Stimulated activated CD8-positive, alpha-beta memory T cell treated with anti-CD3 and anti-CD28 coated beads, Interleukin-2, amount 100 ng/mL, for 1 hour (primary cell): ENCODE data around the gene GTPBP3.

ENCODE experiments used
- DNase-seq, 2 donors: peaks; one replicate each; pipeline ENCODE4 v3.0.0-alpha.2; 2020; ENCODE audit warnings: low read depth in 2 of 2

The GTPBP3 gene

DNA sequence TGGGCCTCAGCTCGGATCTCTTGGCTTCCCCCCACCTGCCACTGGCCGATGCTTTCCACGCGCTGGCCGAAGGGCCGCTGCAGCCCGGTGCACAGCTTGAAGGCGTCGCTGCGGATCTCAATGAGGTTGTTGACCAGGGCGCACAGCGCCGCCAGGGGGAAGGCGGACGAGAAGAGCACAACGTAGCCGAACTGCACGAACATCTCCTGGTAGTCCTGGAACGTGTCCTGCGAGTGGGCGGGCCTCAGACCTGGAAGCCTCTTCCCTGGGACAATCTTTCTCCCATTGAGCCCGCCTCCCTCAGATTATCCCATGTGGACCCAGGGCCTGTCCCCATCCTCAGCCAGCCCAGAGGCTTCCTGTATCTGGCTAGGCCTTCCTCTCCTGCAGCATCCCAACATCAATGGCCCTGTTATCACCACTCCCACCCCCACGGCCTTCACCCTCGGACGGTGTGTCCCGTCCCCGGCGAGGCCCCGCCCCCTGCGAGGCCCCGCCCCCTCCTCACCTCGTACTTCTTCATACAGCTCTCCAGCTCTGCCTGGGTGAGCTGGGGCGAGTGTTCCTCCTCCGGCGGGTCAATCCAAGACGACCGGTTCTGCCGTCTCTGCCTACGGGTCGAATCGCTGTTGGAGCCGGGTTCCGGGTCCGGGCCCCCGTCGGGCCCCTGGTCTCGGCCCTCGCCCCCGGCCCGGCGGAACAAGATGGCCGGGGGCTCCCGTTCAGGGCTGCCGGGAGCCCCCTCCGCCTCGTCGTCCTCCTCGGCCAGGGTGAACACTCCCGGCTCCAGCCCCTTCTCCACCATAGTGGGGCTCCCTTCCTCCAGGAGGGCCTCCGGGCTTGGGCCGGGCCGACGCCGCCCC lies 9.5 kb upstream of the GTPBP3 start:
- no peak for DNase-seq

DNA sequence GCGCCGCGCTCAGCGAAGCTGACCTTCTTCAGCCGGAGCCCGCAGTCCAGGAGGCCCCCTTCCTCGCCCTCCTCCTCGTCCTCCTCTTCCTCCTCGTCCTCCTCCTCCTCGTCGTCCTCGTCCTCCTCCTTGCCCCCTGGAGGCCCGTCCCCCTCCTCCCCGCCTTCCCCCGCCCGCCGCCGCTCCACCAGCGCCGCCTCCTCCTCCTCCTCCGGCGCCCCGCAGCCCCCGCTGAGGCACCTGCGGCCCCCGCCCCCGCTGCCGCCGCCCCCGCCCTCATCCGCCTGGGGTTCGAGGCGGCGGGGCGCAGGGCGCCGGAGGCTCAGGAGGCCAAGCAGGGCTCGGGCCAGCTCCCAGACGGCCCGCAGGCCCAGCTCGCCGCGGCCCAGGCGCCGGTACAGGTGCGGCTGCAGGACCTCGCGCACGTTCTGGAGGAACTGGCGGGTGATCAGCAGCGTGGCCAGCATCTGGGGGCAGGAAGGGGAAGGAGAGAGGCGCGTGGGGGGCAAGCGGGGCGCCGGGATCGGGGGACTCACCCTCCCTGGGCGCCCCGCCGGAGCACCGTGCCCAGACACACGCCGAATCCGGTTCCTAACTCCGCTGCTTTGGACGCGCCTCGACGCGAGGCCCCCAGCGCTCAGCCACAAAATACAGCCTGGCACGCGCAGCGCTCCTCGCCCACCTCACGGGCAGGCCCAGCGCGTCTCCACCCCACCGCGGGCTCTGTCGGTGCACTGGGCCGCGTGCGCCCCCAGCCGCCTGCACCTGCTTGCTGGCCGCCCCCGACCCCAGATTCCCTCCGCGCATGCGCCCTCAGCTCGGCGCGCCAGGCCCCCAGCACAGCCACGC lies 8.6 kb upstream of the GTPBP3 start:
- no peak for DNase-seq

DNA sequence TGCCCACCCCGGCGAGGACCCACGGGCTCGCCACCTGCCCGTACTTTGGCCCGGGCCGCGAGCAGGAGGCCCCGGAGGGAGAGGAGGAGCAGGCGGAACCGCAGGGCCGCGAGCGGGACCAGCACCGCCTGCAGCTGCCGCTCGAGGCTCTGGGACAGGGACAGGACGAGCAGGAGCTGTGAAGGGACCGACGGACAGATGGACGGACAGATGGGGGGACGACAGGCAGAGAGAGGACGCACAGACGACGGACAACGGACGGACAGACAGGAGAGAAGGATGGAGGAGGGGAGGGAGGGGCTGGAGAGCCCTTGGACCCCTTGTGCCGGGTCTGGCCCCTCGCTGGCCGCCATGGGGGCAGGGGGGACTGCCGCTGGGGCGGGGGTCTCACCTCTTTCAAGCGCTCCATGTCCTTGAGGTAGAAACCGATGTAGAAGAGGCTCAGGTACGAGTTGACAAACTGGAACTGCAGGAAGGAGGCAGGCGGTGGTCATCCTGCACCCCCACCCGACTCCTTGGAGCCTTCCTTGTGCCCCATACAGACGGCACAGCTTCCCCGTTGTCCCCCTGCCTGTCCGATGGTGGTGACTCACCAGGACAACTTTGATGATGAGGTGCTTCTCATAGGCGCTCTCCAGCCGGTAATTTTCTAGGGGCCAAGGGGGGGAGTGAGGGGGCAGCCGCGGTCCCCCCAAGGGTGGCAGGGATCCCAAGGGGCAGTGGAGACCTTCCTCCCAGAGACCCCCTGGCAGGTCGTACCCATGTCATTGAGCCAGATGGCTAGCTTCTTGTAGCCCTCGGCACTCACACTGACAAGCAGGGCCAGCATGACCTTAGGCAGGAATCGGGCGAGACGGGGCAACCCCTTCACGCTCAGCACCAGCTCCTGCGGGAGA lies 7.7 kb upstream of the GTPBP3 start:
- DNase-seq: no peak

- DNase-seq: no peak
Observed at GRCh38 chr19:17330262-17331044, 6.9 kb upstream of the GTPBP3 start.

DNA sequence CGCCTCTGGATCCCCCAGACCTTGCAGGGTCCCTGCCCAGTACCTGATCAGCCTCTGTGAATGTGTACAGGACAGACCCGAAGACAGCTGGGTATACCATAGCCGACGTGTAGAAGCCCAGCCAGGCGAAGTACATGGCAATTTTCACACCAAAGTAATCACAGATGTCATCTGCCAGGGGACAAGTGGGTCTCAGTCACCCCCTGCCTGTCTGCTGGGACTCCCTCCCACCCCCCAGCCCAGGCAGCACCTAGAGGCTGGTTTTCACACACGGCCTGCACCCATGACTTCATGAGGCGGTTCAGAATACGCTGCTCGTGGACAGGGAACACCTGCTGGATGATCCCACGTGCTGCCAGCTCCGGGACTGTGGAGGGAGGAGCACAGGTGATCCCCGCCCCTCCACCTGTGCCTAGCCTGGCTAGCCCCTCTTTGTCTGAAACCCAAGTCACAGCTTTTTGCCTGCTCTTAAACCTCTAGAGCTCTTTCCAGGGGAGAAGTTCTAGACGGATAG lies 6.3 kb upstream of the GTPBP3 start:
- no peak for DNase-seq

- no peak for DNase-seq
Observed at GRCh38 chr19:17332360-17332676, 5.0 kb upstream of the GTPBP3 start.

DNA sequence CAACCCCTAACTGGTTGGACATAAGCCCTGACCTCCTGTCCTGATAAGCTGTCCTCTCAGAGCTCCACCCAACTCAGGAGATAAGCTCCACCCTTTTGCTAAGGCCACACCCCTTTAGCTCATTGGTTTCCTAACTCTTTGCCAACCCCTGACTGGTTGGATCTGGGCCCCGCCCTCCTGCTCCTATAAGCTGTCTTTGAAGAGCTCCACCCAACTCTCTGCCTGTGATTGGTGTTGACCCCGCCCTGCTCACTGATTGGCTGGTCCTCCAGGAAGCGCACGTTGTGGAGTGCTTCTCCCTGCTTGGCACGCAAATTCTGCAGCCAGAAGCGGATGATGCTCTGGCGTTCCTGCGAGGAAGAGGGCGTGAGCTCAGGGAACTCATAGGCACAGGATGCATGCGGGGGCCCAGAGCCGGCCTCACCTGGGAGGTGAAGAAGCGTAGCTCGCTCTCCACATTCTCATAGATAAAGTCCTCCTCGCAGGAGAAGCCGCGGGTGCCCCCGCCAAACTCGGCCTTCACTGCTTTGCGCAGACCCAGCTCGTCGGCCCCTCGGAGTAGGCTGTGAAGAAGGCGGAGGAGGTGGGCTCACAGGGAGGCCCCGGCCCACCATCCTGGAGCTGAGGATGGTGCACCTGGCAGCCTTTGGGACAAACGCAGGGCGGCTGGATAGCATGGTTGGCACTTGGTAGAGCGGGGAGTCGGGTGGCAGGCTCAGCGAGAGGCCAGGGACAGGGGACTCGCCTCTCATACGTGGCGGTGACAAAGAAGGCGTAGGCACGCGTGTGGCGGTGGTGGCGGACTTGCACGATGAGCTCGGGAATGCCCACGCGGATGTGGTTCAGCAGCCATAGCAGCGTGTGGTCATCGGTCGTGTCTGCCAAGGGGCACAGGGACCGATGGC lies 4.4 kb upstream of the GTPBP3 start:
- DNase-seq: no peak

GRCh38 chr19:17333611-17334413 lies 3.5 kb upstream of the GTPBP3 start:
- peak; percentile 45 to 53 for DNase-seq

GRCh38 chr19:17334414-17335409 lies 2.6 kb upstream of the GTPBP3 start, which contains the start of gene ANO8:
TSS of gene ANO8 (minus strand) at chr19:17334855. CDS start at chr19:17334670, 185 bp downstream.
- DNase-seq: peak; percentile 86 to 91

GRCh38 chr19:17335575-17335974 lies 1.8 kb upstream of the GTPBP3 start:
- DNase-seq: no peak

DNA sequence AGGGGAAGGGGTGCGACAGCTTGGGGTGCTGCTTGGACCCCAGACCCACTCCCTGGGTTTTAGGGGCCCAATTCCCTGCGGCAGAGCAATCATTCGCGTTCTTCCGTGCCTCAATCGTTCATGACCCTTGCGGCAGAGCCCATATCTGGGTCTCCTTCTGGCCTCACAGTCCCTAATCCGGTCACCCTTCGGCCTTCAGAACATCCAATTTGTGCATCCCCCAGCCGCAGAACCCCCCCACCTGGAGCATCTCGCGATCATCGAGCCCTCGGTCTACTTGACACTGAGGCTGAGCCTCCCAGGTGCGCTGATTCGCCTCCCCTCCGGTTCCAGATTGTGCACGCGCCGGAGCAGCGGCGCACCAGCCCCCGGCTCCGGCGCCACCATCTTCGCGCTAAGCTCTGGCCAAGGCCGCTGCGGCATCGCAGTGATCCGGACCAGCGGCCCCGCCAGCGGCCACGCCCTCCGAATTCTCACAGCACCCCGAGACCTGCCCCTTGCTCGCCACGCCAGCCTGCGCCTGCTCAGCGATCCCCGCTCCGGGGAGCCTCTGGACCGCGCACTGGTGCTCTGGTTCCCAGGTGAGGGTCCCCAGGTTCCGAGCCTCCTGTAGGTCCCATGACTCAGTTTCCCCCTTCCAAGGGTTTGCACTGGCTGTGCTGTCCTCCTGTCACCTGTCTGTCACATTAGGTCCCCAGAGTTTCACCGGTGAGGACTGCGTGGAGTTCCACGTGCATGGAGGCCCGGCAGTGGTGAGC lies 501 bp downstream of the GTPBP3 start:
- no peak for DNase-seq

GRCh38 chr19:17338433-17339078 lies 1.2 kb downstream of the GTPBP3 start:
- no peak for DNase-seq

DNA sequence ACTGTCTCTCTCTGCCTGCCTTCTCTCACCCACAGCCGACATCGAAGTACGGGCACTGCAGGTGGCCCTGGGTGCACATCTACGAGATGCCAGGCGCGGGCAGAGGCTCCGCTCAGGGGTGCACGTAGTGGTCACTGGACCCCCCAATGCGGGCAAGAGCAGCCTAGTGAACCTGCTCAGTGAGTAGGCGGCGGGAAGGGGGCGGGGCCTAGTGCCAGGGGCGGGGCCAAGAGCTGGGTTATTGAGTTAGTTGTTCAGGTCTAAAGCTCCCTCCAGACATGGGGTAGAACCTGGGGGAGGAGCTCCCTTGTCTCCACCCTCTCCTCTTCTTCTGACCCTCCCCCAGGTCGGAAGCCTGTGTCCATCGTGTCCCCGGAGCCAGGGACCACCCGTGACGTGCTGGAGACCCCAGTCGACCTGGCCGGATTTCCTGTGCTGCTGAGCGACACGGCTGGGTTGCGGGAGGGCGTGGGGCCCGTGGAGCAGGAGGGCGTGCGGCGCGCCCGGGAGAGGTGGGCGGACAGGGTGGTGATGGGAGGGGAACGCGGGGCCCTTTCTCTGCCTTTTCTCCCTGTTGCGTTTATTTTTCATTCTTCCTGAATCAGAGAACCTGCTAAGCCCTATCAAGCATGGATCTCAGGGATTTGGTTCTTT lies 1.9 kb downstream of the GTPBP3 start:
- DNase-seq: no peak

DNA sequence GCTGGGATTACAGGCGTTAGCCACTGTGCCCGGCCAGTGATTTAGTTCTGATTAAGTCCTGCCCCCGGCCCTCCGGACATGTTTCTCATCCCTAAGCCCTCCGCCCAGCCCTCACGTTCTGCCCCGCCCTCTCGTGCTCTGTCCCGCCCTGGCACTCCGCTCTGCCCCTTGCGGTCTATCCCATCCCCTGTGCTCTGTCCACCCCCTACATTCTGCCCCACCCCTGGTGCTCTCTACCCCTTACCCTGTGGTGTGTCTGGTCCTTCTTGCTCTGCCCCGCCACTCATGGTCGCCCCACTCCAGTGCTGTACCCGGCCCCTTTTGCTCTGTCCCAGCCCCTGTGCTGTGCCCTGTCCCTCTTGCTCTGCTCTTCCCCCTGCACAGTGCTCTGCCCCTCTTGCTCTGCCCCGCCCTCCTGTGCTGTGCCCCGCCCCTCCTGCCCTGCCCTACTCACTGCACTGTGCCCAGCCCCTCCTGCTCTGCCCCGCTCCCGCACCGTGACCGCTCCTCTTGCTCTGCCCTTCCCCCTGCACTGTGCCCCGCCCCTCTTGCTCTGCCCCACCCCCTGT lies 3.0 kb downstream of the GTPBP3 start:
- DNase-seq: no peak

DNA sequence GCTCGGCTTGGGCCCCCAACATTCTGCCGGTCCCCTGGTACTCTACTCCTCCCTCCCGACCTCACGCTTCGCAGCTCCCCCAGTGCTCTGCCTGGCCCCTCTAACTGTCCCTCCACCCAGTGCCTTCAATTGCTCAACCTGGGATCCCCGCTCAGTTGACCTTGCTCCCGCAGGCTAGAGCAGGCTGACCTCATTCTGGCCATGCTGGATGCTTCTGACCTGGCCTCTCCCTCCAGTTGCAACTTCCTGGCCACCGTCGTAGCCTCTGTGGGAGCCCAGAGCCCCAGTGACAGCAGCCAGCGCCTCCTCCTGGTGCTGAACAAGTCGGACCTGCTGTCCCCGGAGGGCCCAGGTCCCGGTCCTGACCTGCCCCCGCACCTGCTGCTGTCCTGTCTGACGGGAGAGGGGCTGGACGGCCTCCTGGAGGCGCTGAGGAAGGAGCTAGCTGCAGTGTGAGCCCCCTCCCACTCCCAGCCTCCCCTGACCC lies 3.6 kb downstream of the GTPBP3 start:
- DNase-seq: no peak
